ENCODE measurements around the gene TAAR5. TPM values are rescaled to one million over a fixed set of nuclear protein-coding genes. Genes with fewer than 3 reads are reported as not detected.

Gene TAAR5
- total RNA-seq, 4 donors from 2014 or later = not detected

DNA sequence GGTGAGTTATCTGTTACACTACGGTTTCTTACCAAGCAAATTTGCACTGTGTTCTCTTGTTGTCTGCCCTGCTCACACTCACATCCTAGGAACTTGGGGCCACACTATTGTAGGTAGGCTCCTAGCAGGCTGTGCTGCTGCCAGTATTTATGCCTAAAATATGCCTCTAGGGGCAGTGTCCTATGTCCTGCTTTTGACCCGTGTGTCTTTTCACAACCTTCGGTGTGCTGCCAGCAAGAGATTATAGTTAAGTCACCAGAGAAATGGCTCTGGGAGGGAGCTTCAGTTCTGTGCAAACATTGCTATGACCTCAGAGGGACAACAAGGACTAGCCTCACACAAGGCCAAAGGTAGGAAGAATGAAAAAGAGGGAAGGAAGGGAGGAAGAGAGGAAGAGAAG is 8.9 kb upstream of the TAAR5 start:
- TF ChIP-seq, protein P1, sequence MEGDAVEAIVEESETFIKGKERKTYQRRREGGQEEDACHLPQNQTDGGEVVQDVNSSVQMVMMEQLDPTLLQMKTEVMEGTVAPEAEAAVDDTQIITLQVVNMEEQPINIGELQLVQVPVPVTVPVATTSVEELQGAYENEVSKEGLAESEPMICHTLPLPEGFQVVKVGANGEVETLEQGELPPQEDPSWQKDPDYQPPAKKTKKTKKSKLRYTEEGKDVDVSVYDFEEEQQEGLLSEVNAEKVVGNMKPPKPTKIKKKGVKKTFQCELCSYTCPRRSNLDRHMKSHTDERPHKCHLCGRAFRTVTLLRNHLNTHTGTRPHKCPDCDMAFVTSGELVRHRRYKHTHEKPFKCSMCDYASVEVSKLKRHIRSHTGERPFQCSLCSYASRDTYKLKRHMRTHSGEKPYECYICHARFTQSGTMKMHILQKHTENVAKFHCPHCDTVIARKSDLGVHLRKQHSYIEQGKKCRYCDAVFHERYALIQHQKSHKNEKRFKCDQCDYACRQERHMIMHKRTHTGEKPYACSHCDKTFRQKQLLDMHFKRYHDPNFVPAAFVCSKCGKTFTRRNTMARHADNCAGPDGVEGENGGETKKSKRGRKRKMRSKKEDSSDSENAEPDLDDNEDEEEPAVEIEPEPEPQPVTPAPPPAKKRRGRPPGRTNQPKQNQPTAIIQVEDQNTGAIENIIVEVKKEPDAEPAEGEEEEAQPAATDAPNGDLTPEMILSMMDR (IDR thresholded peaks at IDR 0.05) = no peak
- no peak for TF ChIP-seq POLR2A (IDR thresholded peaks at IDR 0.05)
- TF ChIP-seq EP300 (IDR thresholded peaks at IDR 0.05) = no peak
- TF ChIP-seq POLR2AphosphoS5 (IDR thresholded peaks at IDR 0.05) = no peak
- Histone ChIP-seq H3K4me3 (no peak overlapping the region), H3K27me3 (peaks cover 4% of the 10 kb centered on the region), H3K4me1 (no peaks in the 10 kb centered on the region), H3K27ac (no peak overlapping the region), H3K9me3 (no peaks in the 10 kb centered on the region), H3K36me3 (no peaks in the 10 kb centered on the region)
- WGBS, 2 donors (ENCODE audit: low coverage in 1 of 2) = 91 to 92% methylated on average over 1 of the region's 3 CpGs
- no peak for ATAC-seq

DNA sequence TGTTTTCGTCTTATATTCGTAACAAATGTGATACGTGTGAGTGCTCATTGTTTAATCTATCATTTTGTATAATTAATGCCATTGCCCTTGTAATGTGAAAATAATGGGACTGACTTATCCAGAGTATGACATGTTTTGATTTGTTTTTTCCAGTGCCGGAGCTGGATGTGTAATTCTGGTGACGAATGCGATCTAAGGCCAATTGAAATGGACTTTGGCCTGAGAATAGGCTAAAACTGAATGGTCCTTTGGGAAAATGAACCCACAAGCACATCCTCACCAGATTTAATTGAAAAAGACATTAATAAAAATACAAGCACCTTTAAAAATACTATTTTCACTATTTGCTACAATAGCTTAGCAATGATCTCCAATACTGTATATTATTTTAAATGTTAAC is 6.7 kb upstream of the TAAR5 start:
- TF ChIP-seq, protein P1 (IDR thresholded peaks at IDR 0.05) = no peak
- TF ChIP-seq EP300 (IDR thresholded peaks at IDR 0.05) (no peak), POLR2A (IDR thresholded peaks at IDR 0.05) (no peak), POLR2AphosphoS5 (IDR thresholded peaks at IDR 0.05) (no peak)
- peaks cover 4% of the 10 kb centered on the region for H3K27me3 ChIP-seq
- ATAC-seq = no peak
- 38% methylated on average over 6 of the region's 6 CpGs for WGBS, 2 donors (ENCODE audit: low coverage in 1 of 2)
- H3K9me3 ChIP-seq = no peaks in the 10 kb centered on the region
- no peak overlapping the region for H3K27ac ChIP-seq
- H3K4me1 ChIP-seq = no peaks in the 10 kb centered on the region
- H3K4me3 ChIP-seq = no peak overlapping the region
- H3K36me3 ChIP-seq = no peaks in the 10 kb centered on the region

DNA sequence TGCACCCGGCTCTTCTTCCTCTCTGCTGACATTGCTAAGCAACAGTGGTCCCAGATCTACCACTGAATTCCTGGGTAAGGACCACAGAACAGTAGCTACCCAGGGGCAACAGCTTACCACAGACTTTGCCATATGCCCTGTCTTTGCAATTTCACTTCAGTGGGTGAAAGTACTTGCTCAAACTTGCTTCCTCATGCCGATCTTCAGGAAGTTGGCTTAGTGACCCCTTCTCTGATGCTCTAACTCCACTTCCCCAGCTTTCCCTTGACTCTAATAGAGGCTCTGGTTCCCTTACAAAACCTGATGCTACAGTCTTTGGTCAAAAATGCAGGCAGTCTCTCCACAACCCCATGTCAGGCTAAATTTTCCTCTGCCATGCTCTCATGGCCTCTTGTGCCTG is 3.3 kb upstream of the TAAR5 start:
- no peak overlapping the region for H3K4me3 ChIP-seq
- WGBS, 2 donors (ENCODE audit: low coverage in 1 of 2) = 84% methylated on average over 2 of the region's 2 CpGs; no CpG with 5 or more reads in 1 of the 2 donors
- H3K4me1 ChIP-seq = no peaks in the 10 kb centered on the region
- no peak for ATAC-seq
- peaks cover 15% of the 10 kb centered on the region for H3K27me3 ChIP-seq
- H3K27ac ChIP-seq = no peak overlapping the region
- TF ChIP-seq, protein P1 (IDR thresholded peaks at IDR 0.05) = no peak
- TF ChIP-seq POLR2A (IDR thresholded peaks at IDR 0.05) (no peak), EP300 (IDR thresholded peaks at IDR 0.05) (no peak), POLR2AphosphoS5 (IDR thresholded peaks at IDR 0.05) (no peak)
- H3K36me3 ChIP-seq = no peaks in the 10 kb centered on the region
- H3K9me3 ChIP-seq = no peaks in the 10 kb centered on the region

DNA sequence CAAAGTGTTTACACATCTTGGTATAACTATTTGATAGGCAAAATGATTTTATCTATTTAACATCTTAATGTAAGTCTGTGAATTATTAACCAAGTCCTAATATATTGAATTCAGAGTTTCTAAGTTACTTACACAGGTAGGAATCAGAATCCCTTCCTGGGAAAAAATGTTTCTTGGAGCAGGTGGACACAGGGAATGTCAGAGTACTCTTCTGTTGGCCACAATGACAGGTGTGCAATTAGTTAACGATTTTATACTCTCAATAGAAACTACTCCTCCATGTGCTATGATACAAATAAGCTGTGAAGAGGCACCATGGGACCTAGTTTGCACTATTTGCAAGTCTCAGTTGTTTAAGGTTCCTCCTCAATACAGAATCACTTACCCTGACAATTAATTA is 821 bp upstream of the TAAR5 start:
- 60 to 80% methylated on average over 1 of the region's 1 CpG for WGBS, 2 donors (ENCODE audit: low coverage in 1 of 2)
- no peak for TF ChIP-seq POLR2A (IDR thresholded peaks at IDR 0.05)
- no peak for TF ChIP-seq EP300 (IDR thresholded peaks at IDR 0.05)
- TF ChIP-seq POLR2AphosphoS5 (IDR thresholded peaks at IDR 0.05) = no peak
- TF ChIP-seq, protein P1 (IDR thresholded peaks at IDR 0.05) = no peak
- peaks cover 10% of the 10 kb centered on the region for H3K27me3 ChIP-seq
- H3K27ac ChIP-seq = no peak overlapping the region
- H3K36me3 ChIP-seq = no peaks in the 10 kb centered on the region
- no peaks in the 10 kb centered on the region for H3K9me3 ChIP-seq
- H3K4me3 ChIP-seq = no peak overlapping the region
- H3K4me1 ChIP-seq = no peaks in the 10 kb centered on the region
- ATAC-seq = no peak

DNA sequence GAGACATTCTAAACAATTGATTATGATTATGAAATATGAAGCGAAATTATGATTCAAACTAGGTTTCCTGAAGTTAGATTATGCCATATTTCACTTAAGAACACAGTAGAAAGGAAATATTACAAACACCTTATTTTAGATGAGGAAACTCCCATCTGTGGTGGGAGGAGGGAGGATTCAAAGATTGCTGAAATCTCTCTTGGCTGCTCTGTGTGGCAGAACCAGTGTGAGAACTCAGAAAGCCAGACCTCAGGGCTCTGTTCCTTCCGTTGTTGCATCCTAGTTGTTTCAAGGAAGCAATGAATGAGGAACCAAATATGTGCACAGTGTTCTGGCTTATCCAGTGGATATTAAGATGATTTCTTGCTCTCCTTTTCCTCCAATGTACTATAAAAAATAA is 2.1 kb downstream of the TAAR5 start:
- no peak for ATAC-seq

More for the DNA sequence above, 2.1 kb downstream of the TAAR5 start:
- Histone ChIP-seq H3K27ac (no peak overlapping the region), H3K27me3 (peaks cover 10% of the 10 kb centered on the region), H3K4me1 (no peaks in the 10 kb centered on the region), H3K36me3 (no peaks in the 10 kb centered on the region), H3K4me3 (no peak overlapping the region), H3K9me3 (no peaks in the 10 kb centered on the region)
- no peak for TF ChIP-seq POLR2A (IDR thresholded peaks at IDR 0.05)
- no peak for TF ChIP-seq POLR2AphosphoS5 (IDR thresholded peaks at IDR 0.05)
- TF ChIP-seq, protein P1 (IDR thresholded peaks at IDR 0.05) = no peak
- TF ChIP-seq EP300 (IDR thresholded peaks at IDR 0.05) = no peak
- WGBS, 2 donors (ENCODE audit: low coverage in 1 of 2) = 68% methylated on average over 2 of the region's 2 CpGs

Measured in gastroesophageal sphincter (tissue), 4 donors.